NCI-H1930 (cell line): ENCODE measurements around the gene ZNF215.
A peak's percentile ranks its signal among the peaks of the same experiment; 100 is the strongest.
"Not testable (repeated sequence)": the region's sequence is repeated elsewhere in the genome, so short reads cannot be mapped to it uniquely, and the experiment has no call there.

Source experiments
- DNase-seq, 2 experiments: peaks; one replicate each; lab custom pipeline; 2025; lab: John Stamatoyannopoulos, UW

The ZNF215 gene

GRCh38 chr11:6926208-6927029 is at the start of gene ZNF215:
Gene ZNF215, plus strand, starts transcription at chr11:6926426. Its CDS starts 5,847 bp downstream, at chr11:6932273.
- peak; percentile 77 to 86 for DNase-seq

- no peak for DNase-seq
Measured at GRCh38 chr11:6876914-6877313, 49.3 kb upstream of the ZNF215 start.

DNA sequence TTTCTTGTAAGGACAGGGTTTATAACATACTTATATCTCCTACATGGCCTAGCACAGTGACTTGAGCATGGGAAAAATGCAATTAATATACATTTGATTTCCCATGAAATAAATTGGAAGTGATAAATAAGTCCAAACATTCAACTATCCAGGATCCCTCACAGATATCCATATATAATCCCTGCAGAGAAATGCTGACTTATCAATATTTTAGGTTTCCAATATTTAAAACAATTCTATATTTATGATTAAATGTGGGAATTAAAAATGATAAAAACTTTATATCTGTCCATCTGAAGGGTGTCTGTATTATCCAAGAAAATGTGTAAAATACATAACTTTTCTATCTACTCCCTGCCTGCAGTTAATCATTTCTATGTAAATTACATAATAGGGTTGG is 43.5 kb upstream of the ZNF215 start:
- no peak for DNase-seq

DNA sequence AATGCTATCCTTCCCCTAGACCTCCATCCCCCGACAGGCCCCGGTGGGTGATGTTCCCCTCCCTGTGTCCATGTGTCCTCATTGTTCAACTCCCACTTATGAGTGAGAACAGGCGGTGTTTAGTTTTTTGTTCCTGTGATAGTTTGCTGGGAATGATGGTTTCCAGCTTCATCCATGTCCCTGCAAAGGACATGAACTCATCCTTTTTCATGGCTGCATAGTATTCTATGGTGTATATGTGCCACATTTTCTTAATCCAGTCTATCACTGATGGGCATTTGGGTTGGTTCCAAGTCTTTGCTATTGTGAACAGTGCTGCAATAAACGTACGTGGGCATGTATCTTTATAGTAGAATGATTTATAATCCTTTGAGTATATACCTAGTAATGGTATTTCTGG is 38.5 kb upstream of the ZNF215 start:
- DNase-seq, result not testable (repeated sequence)

- DNase-seq, result no peak
Measured at GRCh38 chr11:6888830-6889229, 37.4 kb upstream of the ZNF215 start.

DNA sequence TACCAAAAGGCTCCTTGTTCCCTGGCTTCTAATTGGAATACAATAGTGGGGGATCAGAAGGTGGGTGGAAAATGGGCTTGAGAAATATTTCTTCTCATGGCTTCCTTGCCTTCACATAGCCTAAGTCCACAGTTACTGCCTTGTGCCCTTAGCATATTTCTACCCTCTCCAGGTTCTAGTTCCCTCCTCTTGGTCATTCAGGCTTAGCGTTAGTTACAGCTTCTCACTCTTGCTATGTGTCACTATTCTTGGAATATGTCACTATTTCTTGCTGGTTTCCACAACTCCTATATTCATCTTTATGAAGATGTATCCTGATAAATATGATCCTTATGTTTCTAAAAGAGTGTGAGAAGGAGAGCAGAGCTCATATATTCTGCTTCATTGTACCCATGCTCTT is 36.4 kb upstream of the ZNF215 start:
- DNase-seq, result no peak

- DNase-seq, result no peak
Measured at GRCh38 chr11:6892400-6892799, 33.8 kb upstream of the ZNF215 start, which contains the start of gene OR2D2. Gene OR2D2, minus strand, starts transcription at chr11:6892500. Its CDS starts 0 bp downstream, at chr11:6892500.

DNA sequence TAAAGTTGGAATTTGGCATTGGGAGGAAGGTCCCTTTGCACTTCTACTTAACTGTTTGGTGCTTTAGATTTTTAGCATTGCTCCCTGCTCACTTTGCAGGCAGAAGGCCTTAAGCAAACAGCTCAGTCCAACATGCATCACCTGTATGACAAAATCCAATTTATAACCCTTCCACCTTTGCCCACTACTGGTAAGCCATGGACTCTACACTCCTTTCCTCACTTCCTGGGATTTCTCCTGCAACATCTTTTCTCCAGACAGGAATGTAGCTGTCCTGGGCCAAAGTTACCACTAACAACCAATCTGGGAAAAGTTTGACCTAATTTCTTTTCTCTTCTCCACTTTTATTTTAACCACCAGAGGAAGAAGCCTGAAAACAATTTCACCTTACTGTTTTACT is 32.1 kb upstream of the ZNF215 start:
- no peak for DNase-seq

GRCh38 chr11:6895010-6895409 is 31.2 kb upstream of the ZNF215 start:
- no peak for DNase-seq

DNA sequence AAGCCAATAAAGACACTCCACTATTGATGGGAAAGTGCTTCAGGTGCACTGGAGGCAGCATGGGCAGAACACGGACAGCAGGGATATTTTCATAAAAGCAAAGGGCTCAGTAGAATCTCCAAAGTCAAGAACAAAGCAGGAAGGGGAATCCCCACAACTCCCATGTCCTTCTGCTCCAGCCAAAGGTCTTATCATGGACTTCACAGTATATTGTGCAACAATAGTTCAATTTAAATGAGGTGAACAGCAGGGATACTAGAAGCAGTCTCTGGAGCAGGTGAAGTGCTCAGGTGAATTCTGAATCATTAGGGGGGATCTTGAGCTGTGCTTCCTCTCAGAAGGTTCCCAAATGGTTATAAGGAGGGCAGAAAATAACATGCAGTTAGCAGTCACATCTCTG is 27.3 kb upstream of the ZNF215 start:
- DNase-seq, result no peak

- no peak for DNase-seq
Measured at GRCh38 chr11:6900327-6900999, 25.8 kb upstream of the ZNF215 start.

GRCh38 chr11:6904804-6905203 is 21.4 kb upstream of the ZNF215 start:
- DNase-seq, result not testable (repeated sequence)

DNA sequence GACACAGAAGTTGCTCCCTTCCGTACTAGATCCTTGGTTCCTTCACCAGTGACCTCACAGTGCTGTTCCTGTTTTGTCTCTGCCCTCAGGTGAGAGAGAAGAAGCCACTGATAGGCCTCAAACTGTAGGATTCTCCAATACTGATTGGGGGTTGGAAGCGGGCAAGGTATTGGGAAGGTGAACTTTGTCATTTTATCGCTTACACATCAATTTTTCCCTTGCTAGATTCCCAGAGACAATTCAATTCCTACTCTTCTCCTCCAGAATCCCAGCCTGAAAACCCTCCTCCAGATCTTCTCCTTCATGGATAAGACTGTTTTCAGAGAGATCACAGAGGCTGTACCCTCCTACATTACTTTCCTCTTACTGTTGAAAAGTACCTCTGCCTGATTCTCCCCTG is 14.8 kb upstream of the ZNF215 start:
- no peak for DNase-seq

GRCh38 chr11:6911948-6912347 is 14.3 kb upstream of the ZNF215 start:
- no peak for DNase-seq

GRCh38 chr11:6919698-6920097 is 6.5 kb upstream of the ZNF215 start:
- DNase-seq, result no peak

DNA sequence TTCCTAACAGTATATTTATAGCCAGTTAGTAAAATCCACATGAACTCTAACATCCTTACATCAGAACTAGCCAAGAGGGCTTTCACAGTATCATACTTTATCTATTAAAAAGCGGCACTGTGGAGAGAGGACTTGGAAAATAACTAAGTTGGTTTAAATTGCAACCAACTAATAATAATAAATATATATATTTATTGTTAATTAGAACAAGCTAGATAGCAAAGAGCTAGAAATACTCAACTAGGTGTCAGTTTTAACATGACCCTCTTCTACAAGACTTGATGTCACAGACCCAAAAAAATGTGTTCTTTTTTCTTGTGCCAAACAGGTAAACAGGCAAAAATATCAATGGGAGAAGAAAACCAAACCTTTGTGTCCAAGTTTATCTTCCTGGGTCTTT is 5.5 kb upstream of the ZNF215 start, which contains the start of gene OR2D3:
TSS of gene OR2D3 (plus strand) at position 301 of the 400 bp plus-strand sequence. CDS start at position 301, 0 bp downstream.
- no peak for DNase-seq

GRCh38 chr11:6925007-6925577 is 1.1 kb upstream of the ZNF215 start:
- DNase-seq, result no peak

GRCh38 chr11:6925636-6926207 is 504 bp upstream of the ZNF215 start:
- DNase-seq, result no peak

DNA sequence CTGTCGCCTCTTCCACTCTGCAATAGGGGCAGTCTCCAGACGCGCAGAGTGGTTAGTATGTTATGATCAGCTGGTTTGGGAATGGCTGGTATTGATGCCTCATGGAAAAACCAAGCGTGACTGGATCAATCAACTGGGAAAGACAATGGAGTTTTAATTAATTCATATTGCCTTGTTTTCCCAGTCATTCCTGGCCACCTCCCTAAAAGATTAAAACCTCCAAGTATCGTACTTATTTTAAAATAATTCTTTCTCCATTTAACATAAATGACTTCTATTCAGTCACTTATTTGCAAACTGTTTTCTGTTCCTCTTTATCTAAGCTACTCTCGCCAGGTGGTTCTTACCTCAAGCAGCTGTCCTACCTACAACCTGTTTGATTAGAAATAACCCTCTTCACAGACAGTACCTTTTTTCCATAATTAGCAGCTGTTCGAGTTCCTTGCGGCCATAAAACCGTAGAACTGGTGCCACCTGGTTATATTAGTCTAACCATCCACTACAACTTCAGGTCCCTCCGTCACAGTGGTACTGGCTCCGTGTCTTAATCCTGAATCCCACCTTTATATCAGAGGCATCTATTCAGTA is 898 bp downstream of the ZNF215 start:
- no peak for DNase-seq

DNA sequence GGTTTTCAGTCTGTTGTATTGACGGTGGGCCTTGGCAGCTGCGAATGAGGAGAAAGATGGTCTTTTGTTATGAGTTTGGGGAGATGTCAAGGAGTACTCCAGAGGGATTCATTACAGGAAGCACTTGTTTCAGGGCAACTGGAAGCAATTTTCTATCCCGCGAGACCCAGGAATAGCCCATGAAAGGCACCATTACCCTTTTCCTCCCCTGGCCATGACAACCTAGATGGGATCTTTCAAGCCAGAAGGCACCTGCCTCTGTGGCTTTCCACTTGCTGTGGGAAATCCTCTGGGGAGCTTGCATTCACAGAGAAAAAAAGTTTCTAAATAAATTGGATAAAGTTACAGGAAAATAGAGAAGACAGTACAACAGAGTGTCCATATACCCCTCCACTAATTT is 2.7 kb downstream of the ZNF215 start:
- no peak for DNase-seq

DNA sequence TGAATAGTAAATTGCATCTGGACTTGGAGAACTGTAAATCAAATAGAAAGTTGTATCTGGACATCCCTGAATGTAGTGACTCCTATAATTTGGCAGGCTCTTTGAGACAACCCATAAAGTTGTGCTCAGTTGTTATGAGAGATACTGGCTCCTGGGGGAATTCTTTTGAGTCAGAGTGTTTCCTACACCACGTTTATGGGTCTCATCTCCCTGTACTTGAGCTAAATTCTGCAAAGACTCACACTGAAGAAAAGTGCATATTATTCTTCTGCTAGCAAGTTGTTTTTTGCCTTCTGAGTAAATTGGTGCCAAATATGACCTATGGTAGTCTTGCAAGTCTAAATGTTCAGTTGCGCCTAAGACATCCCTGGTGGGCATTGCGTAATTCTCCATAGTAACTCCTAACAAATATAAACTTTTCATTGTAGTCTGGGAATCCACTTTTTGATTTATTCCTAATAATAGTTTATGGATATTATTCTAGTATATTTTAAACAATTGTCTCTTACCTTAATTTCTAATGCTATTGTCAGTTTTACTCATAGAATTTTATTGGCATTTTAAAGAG is 5.0 kb downstream of the ZNF215 start:
- no peak for DNase-seq

DNA sequence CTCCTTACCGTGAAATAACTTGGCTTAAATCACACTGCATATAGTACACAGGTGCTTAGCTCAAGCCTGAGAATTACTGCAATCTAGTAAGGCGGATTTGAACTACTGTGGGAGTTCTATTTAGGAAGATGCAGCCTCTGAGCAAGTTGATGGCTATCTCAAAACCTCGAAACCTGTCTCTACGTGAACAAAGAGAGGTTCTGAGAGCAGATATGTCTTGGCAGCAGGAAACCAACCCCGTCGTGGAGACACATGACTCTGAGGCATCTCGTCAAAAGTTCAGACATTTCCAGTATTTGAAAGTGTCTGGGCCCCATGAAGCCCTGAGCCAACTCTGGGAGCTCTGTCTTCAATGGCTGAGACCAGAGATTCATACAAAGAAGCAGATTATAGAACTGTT is 5.9 kb downstream of the ZNF215 start:
- DNase-seq, result no peak
